T-helper 2 cell treated with Interferon-gamma antibody and Interleukin-4, amounts not matched to agents 5 μg/mL and 100 μg/mL, for 36 hours (primary cell): ENCODE results near the gene STIM1.

Source experiments
- DNase-seq: peaks from one replicate; pipeline ENCODE4 v3.0.0; 2021; ENCODE audit warnings: low spot score
- H3K27ac Mint-ChIP-seq: one replicate; pipeline ENCODE4 v1.8.0; 2021; ENCODE audit warnings: mild to moderate bottlenecking, mixed read lengths
- H3K27me3 Mint-ChIP-seq: one replicate; pipeline ENCODE4 v1.8.0; 2021; ENCODE audit warnings: low read depth, mixed read lengths
- H3K36me3 Mint-ChIP-seq: one replicate; pipeline ENCODE4 v1.8.0; 2021; ENCODE audit warnings: low read depth, mixed read lengths
- H3K4me1 Mint-ChIP-seq: one replicate; pipeline ENCODE4 v1.8.0; 2021; ENCODE audit warnings: low read depth, mixed read lengths
- H3K4me3 Mint-ChIP-seq: one replicate; pipeline ENCODE4 v1.8.0; 2022; ENCODE audit warnings: mild to moderate bottlenecking, moderate library complexity, mixed read lengths
- H3K9me3 Mint-ChIP-seq: one replicate; pipeline ENCODE4 v1.8.0; 2021; ENCODE audit warnings: mixed read lengths

Gene STIM1

GRCh38 chr11:3823762-3824506 lies 31.5 kb upstream of the STIM1 start:
- Mint-ChIP-seq H3K4me3 (no peak overlapping the region), H3K9me3 (no peaks in the 10 kb centered on the region)

GRCh38 chr11:3824714-3825472 lies 30.6 kb upstream of the STIM1 start:
- peak overlapping the region; percentile 62 for H3K27ac Mint-ChIP-seq
- peaks cover 42% of the 10 kb centered on the region for H3K36me3 Mint-ChIP-seq
- peaks cover 29% of the 10 kb centered on the region for H3K4me1 Mint-ChIP-seq
- H3K27me3 Mint-ChIP-seq: no peaks in the 10 kb centered on the region
- no peaks in the 10 kb centered on the region for H3K9me3 Mint-ChIP-seq
- DNase-seq: peak; percentile 61
- no peak overlapping the region for H3K4me3 Mint-ChIP-seq

More at GRCh38 chr11:3823762-3824506, 31.5 kb upstream of the STIM1 start:
- Mint-ChIP-seq H3K4me1 (peaks cover 29% of the 10 kb centered on the region), H3K36me3 (peaks cover 41% of the 10 kb centered on the region), H3K27ac (no peak overlapping the region), H3K27me3 (no peaks in the 10 kb centered on the region)
- no peak for DNase-seq

- DNase-seq: no peak
- H3K4me1 Mint-ChIP-seq: peaks cover 32% of the 10 kb centered on the region
- no peak overlapping the region for H3K4me3 Mint-ChIP-seq
- peak overlapping the region; percentile 68 for H3K27ac Mint-ChIP-seq
- peaks cover 48% of the 10 kb centered on the region for H3K36me3 Mint-ChIP-seq
- no peaks in the 10 kb centered on the region for H3K27me3 Mint-ChIP-seq
- H3K9me3 Mint-ChIP-seq: no peaks in the 10 kb centered on the region
Observed at GRCh38 chr11:3825473-3826154, 29.9 kb upstream of the STIM1 start.

GRCh38 chr11:3826721-3827120 lies 28.7 kb upstream of the STIM1 start:
- Mint-ChIP-seq H3K27me3 (no peaks in the 10 kb centered on the region), H3K4me3 (no peak overlapping the region), H3K4me1 (peaks cover 38% of the 10 kb centered on the region), H3K9me3 (no peaks in the 10 kb centered on the region), H3K27ac (no peak overlapping the region), H3K36me3 (peaks cover 58% of the 10 kb centered on the region)
- no peak for DNase-seq

DNA sequence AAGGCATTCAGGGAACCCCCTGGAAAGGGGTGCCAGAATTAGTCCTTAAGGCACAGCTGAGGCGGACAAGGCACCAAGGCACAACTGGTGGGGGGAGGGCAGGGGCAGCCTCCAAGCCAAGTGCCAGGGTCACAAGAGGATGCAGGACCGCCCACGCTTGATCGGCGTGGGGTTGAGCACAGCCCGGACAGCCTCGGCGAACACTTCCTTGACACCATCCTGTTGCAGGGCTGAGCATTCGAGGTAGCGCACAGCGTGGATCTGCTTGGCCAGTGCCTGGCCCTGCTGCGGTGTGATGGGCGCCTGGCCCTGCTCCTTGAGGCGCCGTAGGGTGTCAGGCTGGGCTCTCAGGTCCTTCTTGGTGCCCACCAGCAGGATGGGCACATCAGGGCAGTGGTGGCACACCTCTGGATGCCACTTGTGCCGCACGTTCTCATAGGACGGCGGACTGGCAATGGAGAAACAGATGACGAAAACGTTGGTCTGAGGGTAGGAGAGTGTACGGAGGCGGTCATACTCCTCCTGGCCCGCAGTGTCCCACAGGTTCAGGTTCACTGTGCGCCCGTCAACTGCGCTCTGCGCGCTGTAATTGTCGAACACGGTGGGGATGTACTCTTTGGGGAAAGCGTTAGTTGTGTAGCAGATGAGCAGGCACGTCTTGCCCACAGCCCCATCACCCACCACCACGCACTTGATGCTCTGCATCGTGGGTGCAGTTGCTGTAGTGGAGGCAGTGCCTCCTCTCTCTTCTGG lies 27.9 kb upstream of the STIM1 start:
- no peak for DNase-seq
- no peaks in the 10 kb centered on the region for H3K27me3 Mint-ChIP-seq
- peaks cover 59% of the 10 kb centered on the region for H3K36me3 Mint-ChIP-seq
- no peak overlapping the region for H3K27ac Mint-ChIP-seq
- no peak overlapping the region for H3K4me3 Mint-ChIP-seq
- peaks cover 46% of the 10 kb centered on the region for H3K4me1 Mint-ChIP-seq
- no peaks in the 10 kb centered on the region for H3K9me3 Mint-ChIP-seq

- H3K27ac Mint-ChIP-seq: no peak overlapping the region
- H3K27me3 Mint-ChIP-seq: no peaks in the 10 kb centered on the region
- H3K4me1 Mint-ChIP-seq: peaks cover 57% of the 10 kb centered on the region
- no peak for DNase-seq
- no peak overlapping the region for H3K4me3 Mint-ChIP-seq
- H3K36me3 Mint-ChIP-seq: peaks cover 65% of the 10 kb centered on the region
- H3K9me3 Mint-ChIP-seq: no peaks in the 10 kb centered on the region
Observed at GRCh38 chr11:3830088-3830487, 25.4 kb upstream of the STIM1 start.

DNA sequence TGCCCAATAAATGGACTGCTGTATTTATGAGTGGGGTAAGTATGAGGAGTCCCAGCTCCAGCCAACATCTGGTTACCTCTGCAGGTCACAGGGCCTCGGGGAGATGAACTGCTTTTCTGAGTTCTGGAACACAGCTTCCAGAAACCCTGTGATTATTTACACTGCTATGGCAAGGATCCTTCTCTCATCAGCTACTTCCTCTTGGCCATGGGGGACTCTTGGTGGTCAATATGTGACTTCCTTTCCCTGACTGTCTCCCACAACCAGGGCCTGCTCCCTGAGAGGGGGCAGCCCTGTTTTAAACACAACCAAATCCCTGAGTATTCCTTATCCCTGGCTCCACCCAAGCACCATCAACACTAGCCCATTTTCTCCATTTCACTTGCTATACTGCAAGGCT lies 24.7 kb upstream of the STIM1 start:
- Mint-ChIP-seq H3K27me3 (no peaks in the 10 kb centered on the region), H3K4me1 (peaks cover 58% of the 10 kb centered on the region), H3K27ac (peak overlapping the region; percentile 65), H3K9me3 (no peaks in the 10 kb centered on the region), H3K4me3 (no peak overlapping the region), H3K36me3 (peaks cover 66% of the 10 kb centered on the region)
- DNase-seq: no peak

- Mint-ChIP-seq H3K9me3 (no peaks in the 10 kb centered on the region), H3K36me3 (peaks cover 57% of the 10 kb centered on the region), H3K4me3 (no peak overlapping the region), H3K4me1 (peaks cover 56% of the 10 kb centered on the region), H3K27me3 (no peaks in the 10 kb centered on the region), H3K27ac (peak overlapping the region; percentile 74)
- DNase-seq: no peak
Observed at GRCh38 chr11:3831378-3832239, 23.9 kb upstream of the STIM1 start.

DNA sequence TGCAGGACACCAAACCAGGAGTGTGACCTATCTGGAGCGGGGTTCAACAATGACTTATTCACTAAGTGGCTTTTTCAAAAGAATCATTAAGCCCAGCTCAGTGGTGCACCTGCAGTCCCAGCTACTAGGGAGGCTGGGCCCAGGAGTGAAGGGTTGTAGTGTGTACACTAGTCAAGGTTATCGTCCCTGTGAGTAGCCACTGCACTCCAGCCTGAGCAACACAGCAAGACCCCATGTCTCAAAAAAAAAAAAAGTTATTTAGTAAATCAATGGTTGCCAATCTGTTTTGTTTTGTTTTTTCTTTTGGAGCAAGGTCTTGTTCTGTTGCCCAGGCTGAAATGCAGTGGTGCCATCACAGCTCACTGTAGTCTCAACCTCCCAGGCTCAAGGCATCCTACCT lies 22.6 kb upstream of the STIM1 start:
- H3K4me3 Mint-ChIP-seq: no peak overlapping the region
- no peak for DNase-seq
- peaks cover 59% of the 10 kb centered on the region for H3K4me1 Mint-ChIP-seq
- no peaks in the 10 kb centered on the region for H3K27me3 Mint-ChIP-seq
- no peaks in the 10 kb centered on the region for H3K9me3 Mint-ChIP-seq
- peak overlapping the region; percentile 23 for H3K27ac Mint-ChIP-seq
- H3K36me3 Mint-ChIP-seq: peaks cover 50% of the 10 kb centered on the region

GRCh38 chr11:3833449-3833848 lies 22.0 kb upstream of the STIM1 start:
- no peaks in the 10 kb centered on the region for H3K27me3 Mint-ChIP-seq
- DNase-seq: no peak
- H3K9me3 Mint-ChIP-seq: no peaks in the 10 kb centered on the region
- peak overlapping the region; percentile 32 for H3K27ac Mint-ChIP-seq
- peak overlapping the region; percentile 21 for H3K4me3 Mint-ChIP-seq
- peaks cover 51% of the 10 kb centered on the region for H3K36me3 Mint-ChIP-seq
- H3K4me1 Mint-ChIP-seq: peaks cover 64% of the 10 kb centered on the region

GRCh38 chr11:3834349-3834663 lies 21.2 kb upstream of the STIM1 start:
- peak overlapping the region; percentile 32 for H3K27ac Mint-ChIP-seq
- H3K27me3 Mint-ChIP-seq: no peaks in the 10 kb centered on the region
- peak overlapping the region; percentile 99 for H3K4me3 Mint-ChIP-seq
- DNase-seq: no peak
- H3K36me3 Mint-ChIP-seq: peaks cover 58% of the 10 kb centered on the region
- H3K4me1 Mint-ChIP-seq: peaks cover 71% of the 10 kb centered on the region
- no peaks in the 10 kb centered on the region for H3K9me3 Mint-ChIP-seq

DNA sequence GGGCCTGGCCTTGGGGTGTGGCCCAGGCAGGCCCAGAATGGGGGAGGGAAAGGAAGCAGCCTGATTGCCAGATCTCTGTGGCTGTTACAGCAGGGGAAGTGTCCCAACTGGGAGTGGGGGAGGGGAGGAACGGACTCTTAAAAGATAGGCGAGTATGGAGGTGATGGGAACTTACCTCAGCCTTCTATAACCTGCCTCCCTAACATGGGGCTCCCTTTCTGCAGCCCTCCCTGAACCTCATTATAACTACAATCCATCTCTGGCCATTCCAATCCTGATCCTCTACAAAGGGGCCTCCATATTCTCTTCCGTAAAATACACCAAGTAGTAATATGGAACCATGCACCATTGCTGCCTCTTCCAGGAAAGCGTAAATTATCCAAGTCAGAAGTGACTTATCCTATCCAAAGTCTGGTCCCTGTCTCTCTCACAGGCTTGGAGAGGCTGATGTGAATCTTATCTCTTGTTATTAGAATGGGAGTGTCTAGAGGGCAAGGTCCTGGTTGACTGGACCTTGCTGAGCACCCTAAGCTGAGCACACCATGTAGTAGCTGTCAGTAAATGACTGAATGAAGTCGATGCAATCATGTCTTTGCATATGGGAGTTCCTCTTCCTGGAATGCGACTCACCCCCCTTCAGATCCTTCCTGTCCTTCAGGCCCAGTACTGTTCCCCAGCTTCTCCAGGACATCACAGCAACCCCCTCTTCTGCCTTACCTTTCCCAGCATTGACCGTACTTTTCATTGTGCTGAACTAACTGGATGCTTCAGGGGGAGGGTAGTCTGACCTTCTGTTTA lies 20.6 kb upstream of the STIM1 start:
- DNase-seq: no peak
- peak overlapping the region; percentile 99 for H3K4me3 Mint-ChIP-seq
- no peaks in the 10 kb centered on the region for H3K27me3 Mint-ChIP-seq
- peaks cover 63% of the 10 kb centered on the region for H3K36me3 Mint-ChIP-seq
- H3K27ac Mint-ChIP-seq: peak overlapping the region; percentile 82
- H3K9me3 Mint-ChIP-seq: no peaks in the 10 kb centered on the region
- peaks cover 77% of the 10 kb centered on the region for H3K4me1 Mint-ChIP-seq
